ENCODE data around the gene GPR89A.
"Not testable (repeated sequence)": the region's sequence is repeated elsewhere in the genome, so short reads cannot be mapped to it uniquely, and the experiment has no call there.

DNA sequence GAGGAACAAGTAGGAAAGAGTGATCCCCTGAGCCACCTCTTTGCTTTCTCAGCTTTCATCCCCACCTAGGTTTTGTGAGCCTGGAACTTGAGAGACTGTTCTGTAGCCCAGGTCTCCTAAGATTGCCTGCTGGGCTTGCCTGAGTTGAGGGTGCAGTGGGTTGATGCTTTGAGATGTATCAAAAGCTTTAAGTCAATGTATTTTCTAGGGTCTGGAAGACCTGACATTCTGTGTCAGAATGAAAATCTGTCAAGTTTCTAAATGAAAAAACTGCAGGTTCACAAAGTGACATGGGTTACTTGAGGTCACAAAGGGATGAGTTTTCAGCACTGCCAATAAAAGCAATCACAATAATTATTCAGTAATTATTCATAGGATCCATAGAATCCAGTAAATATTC is 15.4 kb upstream of the GPR89A start:
- TF ChIP-seq POLR2A, POLR2AphosphoS5, SPI1, TAF1 (IDR thresholded peaks at IDR 0.05; ENCODE audit: low read depth, low read length): not testable (repeated sequence)

All from GM12891 (cell line).